Measurements from ENCODE around the gene DCDC2B. TPM values are rescaled to one million over a fixed set of nuclear protein-coding genes. Genes with fewer than 3 reads are reported as not detected.

DCDC2B gene
- total and polyA plus RNA-seq, 10 of the 15 experiments (the other 5 are each of a cell fraction or from before 2014, with no cell fraction given) = 0.12 to 0.21 (median 0.15) TPM; not detected in 7

DNA sequence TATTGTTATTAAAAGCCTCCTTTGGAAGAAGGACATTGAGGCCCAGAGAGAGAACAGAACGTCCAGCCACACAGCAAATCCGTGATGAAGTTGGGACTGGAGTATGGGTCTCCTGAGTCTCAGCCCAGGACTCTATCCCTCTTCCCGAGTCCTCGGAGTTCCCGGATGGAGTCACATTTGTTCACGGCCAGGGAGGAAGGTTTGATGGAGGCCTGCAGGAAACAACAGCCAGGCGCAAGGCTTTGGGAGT, 29.8 kb upstream of the DCDC2B start:
- H3K4me3 ChIP-seq = peak overlapping the region; percentile 89
- H4K20me1 ChIP-seq (ENCODE audit: control insufficient read depth, insufficient read depth) = no peaks in the 10 kb centered on the region
- ChIA-PET POLR2A (interaction anchor here (0.7 to 3.5 kb wide), 7 partner anchors 10 to 1047 kb away, joined by 3 to 25 read pairs (median 7); partner anchors contain the start of genes CCDC28B, KPNA6 and TMEM39B), RAD21 (ENCODE audit: unreplicated experiment) (interaction anchor here (1.2 to 3.9 kb wide), 8 partner anchors 18 to 215 kb away, joined by 3 to 22 read pairs (median 9); partner anchors contain the start of genes BSDC1, CCDC28B, KPNA6 and TMEM39B), SMC1A (ENCODE audit: uncharacterized antibody, unreplicated experiment) (interaction anchor here (1.2 to 4.0 kb wide), 7 partner anchors 10 to 137 kb away, joined by 3 to 26 read pairs (median 4); partner anchors contain the start of genes CCDC28B and KPNA6), CTCF (interaction anchor here (1.8 to 4.2 kb wide), 3 partner anchors 21 to 106 kb away, joined by 6 to 16 read pairs (median 7); partner anchors contain the start of gene CCDC28B)
- H3K36me3 ChIP-seq (ENCODE audit: control insufficient read depth in 2 of 2, insufficient read depth in 2 of 2, low read length in 1 of 2) = peaks cover 1 to 9% of the 10 kb centered on the region in 2 experiments; a peak in 3 of 4 replicates
- intact Hi-C loops (cut with micrococcal nuclease; ENCODE audit: unreplicated experiment) = no loop called here
- BruUV-seq (replicated peaks) = TSS peak; percentile 97
- H3K9me3 ChIP-seq (replicated peaks; ENCODE audit: control insufficient read depth, insufficient read depth, low read length) = no peaks in the 10 kb centered on the region
- FAIRE-seq (no peak), DNase-seq (ENCODE audit: low read depth, low spot score) (no peak), ATAC-seq (no peak)
- peaks cover 36% of the 10 kb centered on the region for H3K79me2 ChIP-seq (ENCODE audit: control insufficient read depth, insufficient read depth, low read length)
- 30% methylated on average over 7 of the region's 7 CpGs for WGBS (ENCODE audit: insufficient coverage, insufficient replicate concordance, low lambda C conversion rate, missing lambda C conversion rate)
- no peaks in the 10 kb centered on the region for H3K27me3 ChIP-seq (replicated peaks in 1 of 2; ENCODE audit: control insufficient read depth in 2 of 2, insufficient read depth in 2 of 2, low read length in 1 of 2)
- H3K4me1 ChIP-seq (ENCODE audit: control insufficient read depth, insufficient read depth, low read length) = peaks cover 17% of the 10 kb centered on the region
- peak overlapping the region; percentile 83 for H2AFZ ChIP-seq (ENCODE audit: control insufficient read depth, low read depth, low read length)
- in situ Hi-C loops (cut with MboI) = no loop called here
- H3K27ac ChIP-seq (ENCODE audit: control insufficient read depth, insufficient read depth) = peak overlapping the region; percentile 85
- TF ChIP-seq SPI1 (IDR thresholded peaks at IDR 0.05; ENCODE audit: borderline replicate concordance, insufficient read depth, low read depth, low read length) (no peak), MLLT1 (IDR thresholded peaks at IDR 0.05) (peak; percentile 83; the same call in 1 of the 2 replicates), RELB (IDR thresholded peaks at IDR 0.05; ENCODE audit: low read depth) (0 out of 2 replicates have a peak, but pooled peaks have one; percentile 44), MEF2A (IDR thresholded peaks at IDR 0.05; ENCODE audit: insufficient read depth, low read depth, low read length) (no peak), NRF1 (conservative IDR thresholded peaks at IDR 0.05; ENCODE audit: low read depth, low read length) (no peak)
- TF ChIP-seq, protein P1, sequence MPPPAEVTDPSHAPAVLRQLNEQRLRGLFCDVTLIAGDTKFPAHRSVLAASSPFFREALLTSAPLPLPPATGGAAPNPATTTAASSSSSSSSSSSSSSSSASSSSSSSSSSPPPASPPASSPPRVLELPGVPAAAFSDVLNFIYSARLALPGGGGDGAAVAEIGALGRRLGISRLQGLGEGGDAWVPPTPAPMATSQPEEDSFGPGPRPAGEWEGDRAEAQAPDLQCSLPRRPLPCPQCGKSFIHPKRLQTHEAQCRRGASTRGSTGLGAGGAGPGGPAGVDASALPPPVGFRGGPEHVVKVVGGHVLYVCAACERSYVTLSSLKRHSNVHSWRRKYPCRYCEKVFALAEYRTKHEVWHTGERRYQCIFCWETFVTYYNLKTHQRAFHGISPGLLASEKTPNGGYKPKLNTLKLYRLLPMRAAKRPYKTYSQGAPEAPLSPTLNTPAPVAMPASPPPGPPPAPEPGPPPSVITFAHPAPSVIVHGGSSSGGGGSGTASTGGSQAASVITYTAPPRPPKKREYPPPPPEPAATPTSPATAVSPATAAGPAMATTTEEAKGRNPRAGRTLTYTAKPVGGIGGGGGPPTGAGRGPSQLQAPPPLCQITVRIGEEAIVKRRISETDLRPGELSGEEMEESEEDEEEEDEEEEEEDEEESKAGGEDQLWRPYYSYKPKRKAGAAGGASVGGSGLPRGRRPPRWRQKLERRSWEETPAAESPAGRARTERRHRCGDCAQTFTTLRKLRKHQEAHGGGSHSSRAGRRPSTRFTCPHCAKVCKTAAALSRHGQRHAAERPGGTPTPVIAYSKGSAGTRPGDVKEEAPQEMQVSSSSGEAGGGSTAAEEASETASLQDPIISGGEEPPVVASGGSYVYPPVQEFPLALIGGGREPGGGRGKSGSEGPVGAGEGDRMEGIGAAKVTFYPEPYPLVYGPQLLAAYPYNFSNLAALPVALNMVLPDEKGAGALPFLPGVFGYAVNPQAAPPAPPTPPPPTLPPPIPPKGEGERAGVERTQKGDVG (CRISPR knock-in tag; IDR thresholded peaks at IDR 0.05) = no peak
- peak overlapping the region; percentile 90 for H3K9ac ChIP-seq (ENCODE audit: control insufficient read depth, insufficient read depth, low read length)
- H3K4me2 ChIP-seq (ENCODE audit: control insufficient read depth, insufficient read depth) = peak overlapping the region; percentile 100

Measured in GM12878 (cell line).